Hepatocyte (in vitro differentiated cells): Measurements from ENCODE around the gene CD46.

Experiments
- CTCF ChIP-seq: fragments of 200-600 bp; sonication (generic); IDR thresholded peaks from 2 replicates; pipeline ENCODE4 v1.5.1; 2016; ENCODE audit warnings: antibody characterized with exemption, mild to moderate bottlenecking; ENCODE audit not compliant: poor library complexity
- EZH2phosphoT487 ChIP-seq: fragments of 200-600 bp; sonication (generic); IDR thresholded peaks from one replicate; pipeline ENCODE4 v1.6.1; 2018; ENCODE audit warnings: antibody characterized with exemption, mild to moderate bottlenecking, low read depth, moderate library complexity; ENCODE audit not compliant: unreplicated experiment, severe bottlenecking

- TF ChIP-seq CTCF (no peak), EZH2phosphoT487 (no peak)
Measured at GRCh38 chr1:207842506-207842905, 90.7 kb downstream of the CD46 start.
